Sigmoid colon (tissue), 7 donors: ENCODE measurements around the gene AMACR. TPM values are rescaled to one million over a fixed set of nuclear protein-coding genes. Genes with fewer than 3 reads are reported as not detected.

Source experiments
- DNase-seq: peaks from one replicate; pipeline ENCODE4 v3.0.0-alpha.2; 2019
- H3K27ac ChIP-seq, 4 donors: fragments of 200-600 bp; sonication (generic); one replicate each; pipeline ENCODE4 v1.5.1; 2016 to 2019; ENCODE audit warnings: mild to moderate bottlenecking in 1 of 4
- H3K27me3 ChIP-seq, 3 donors: fragments of 200-600 bp; sonication (generic); one replicate each; pipeline ENCODE4 v1.5.1; 2019; ENCODE audit warnings: mild to moderate bottlenecking in 1 of 3
- H3K36me3 ChIP-seq, 4 donors: fragments of 200-600 bp; sonication (generic); one replicate each; pipeline ENCODE4 v1.5.1; 2016 to 2019
- H3K4me1 ChIP-seq, 4 donors: fragments of 200-600 bp; sonication (generic); one replicate each; pipeline ENCODE4 v1.5.1; 2017 to 2019
- H3K4me3 ChIP-seq, 4 donors: fragments of 200-600 bp; sonication (generic); one replicate each; pipeline ENCODE4 v1.5.1; 2017 to 2019; ENCODE audit warnings: mild to moderate bottlenecking in 2 of 4, moderate library complexity in 1 of 4
- H3K9me3 ChIP-seq, 4 donors: fragments of 200-600 bp in 3 of 4; sonication (generic) in 3 of 4; one replicate each; pipeline versions ENCODE4 v1.5.1 to v1.6.1; 2013 to 2019
- CTCF ChIP-seq, 4 experiments: fragments of 450-650 bp in 3 of 4; fragments of 200-600 bp in 1 of 4; IDR thresholded peaks; one replicate each; pipeline ENCODE4 v1.5.1; 2016 to 2019; ENCODE audit warnings: antibody characterized with exemption in 4 of 4, mild to moderate bottlenecking in 3 of 4, moderate library complexity in 2 of 4
- EP300 ChIP-seq, 4 donors: sonication (generic); formaldehyde crosslinking; IDR thresholded peaks; one replicate each; pipeline ENCODE4 v1.6.1; 2017; ENCODE audit warnings: antibody characterized with exemption in 4 of 4
- POLR2A ChIP-seq, 2 donors: fragments of 450-650 bp; IDR thresholded peaks; one replicate each; pipeline ENCODE4 v1.6.1; 2016; ENCODE audit warnings: antibody characterized with exemption in 2 of 2, mild to moderate bottlenecking in 2 of 2, moderate library complexity in 2 of 2
- POLR2AphosphoS5 ChIP-seq, 4 donors: sonication (generic); formaldehyde crosslinking; IDR thresholded peaks; one replicate each; pipeline ENCODE4 v1.6.1; 2017; ENCODE audit warnings: antibody characterized with exemption in 4 of 4
- WGBS, 2 donors: extraction: QIAGEN DNeasy Blood & Tissue Kit; methylation state at CpG; one replicate each; pipeline ENCODE4 v1.1.7; 2013; 5-methylcytosine and 5-hydroxymethylcytosine counted together
- intact Hi-C: fragments of 100-400 bp; cut with DNase I; formaldehyde crosslinking; loops from one replicate; pipeline ENCODE4 v1.15.1; 2023
- polyA plus RNA-seq, 3 donors: library from polyadenylated mRNA; stranded (reverse); fragments of 200-250 nt; gene quantifications; one replicate each; pipeline ENCODE4 v1.2.3, GENCODE V29; 2013
- total RNA-seq, 4 donors: library from RNA; depleted of rRNA; stranded (reverse); fragments of >200 nt; gene quantifications; one replicate each; pipeline ENCODE4 v1.1.0, GENCODE V29; 2016
- donor health status: healthy with polysubstance abuse.
- donor health status: Bipolar disorder and iron deficiency.
- donor health status: healthy.

AMACR gene
- total RNA-seq (10 to 100 TPM in 2 of 4 donors, 1 to 10 TPM in 2; 5.3 to 11.4 (median 9.3) TPM), polyA plus RNA-seq (100 to 1,000 TPM in 1 of 3 donors, 10 to 100 TPM in 2; 21.3 to 106 (median 43.8) TPM)

GRCh38 chr5:34007621-34008600 lies at the start of gene AMACR:
Gene AMACR, minus strand, starts transcription at chr5:34008050. Its CDS starts 31 bp downstream, at chr5:34008019.
- peaks cover 0 to 24% (median 3%) of the 10 kb centered on the region in 4 donors for H3K36me3 ChIP-seq
- DNase-seq = peak; percentile 97
- intact Hi-C loops = loop anchor here (5.0 to 10.0 kb wide), 4 partner anchors 34 to 907 kb away; partner anchors contain the start of genes BRIX1, C1QTNF3 and RAD1
- peaks cover 0 to 20% (median 12%) of the 10 kb centered on the region in 4 donors for H3K4me1 ChIP-seq
- peak within 1 kb of the TSS; percentile 60 to 73 (median 69) for H3K4me3 ChIP-seq
- 0 to 1% methylated on average over 76 of the region's 76 CpGs for WGBS, 2 donors
- peak within 1 kb of the TSS; percentile 90 to 94 (median 92) for H3K27ac ChIP-seq
- H3K9me3 ChIP-seq = no peaks in the 10 kb centered on the region
- no peaks in the 10 kb centered on the region for H3K27me3 ChIP-seq
- TF ChIP-seq CTCF (IDR thresholded peaks at IDR 0.05) (no peak), POLR2AphosphoS5 (IDR thresholded peaks at IDR 0.05) (peak; percentile 80 to 90 (median 88)), POLR2A (IDR thresholded peaks at IDR 0.05) (peak; percentile 78)

GRCh38 chr5:34057569-34057968 lies 49.7 kb upstream of the AMACR start:
- H3K36me3 ChIP-seq = no peaks in the 10 kb centered on the region
- TF ChIP-seq EP300 (IDR thresholded peaks at IDR 0.05) (no peak), POLR2A (IDR thresholded peaks at IDR 0.05) (no peak), POLR2AphosphoS5 (IDR thresholded peaks at IDR 0.05) (no peak), CTCF (IDR thresholded peaks at IDR 0.05) (no peak)
- H3K27me3 ChIP-seq = no peaks in the 10 kb centered on the region
- WGBS, 2 donors = 91 to 93% methylated on average over 5 of the region's 5 CpGs
- H3K27ac ChIP-seq = no peak overlapping the region
- H3K9me3 ChIP-seq = no peaks in the 10 kb centered on the region
- intact Hi-C loops = no loop called here
- peaks cover 0 to 13% (median 4%) of the 10 kb centered on the region in 4 donors for H3K4me1 ChIP-seq
- no peak overlapping the region for H3K4me3 ChIP-seq
- no peak for DNase-seq

- peaks cover 0 to 18% (median 4%) of the 10 kb centered on the region in 4 donors for H3K4me1 ChIP-seq
- TF ChIP-seq POLR2AphosphoS5 (IDR thresholded peaks at IDR 0.05) (no peak), EP300 (IDR thresholded peaks at IDR 0.05) (no peak), POLR2A (IDR thresholded peaks at IDR 0.05) (no peak), CTCF (IDR thresholded peaks at IDR 0.05) (no peak)
- intact Hi-C loops = no loop called here
- H3K36me3 ChIP-seq = no peaks in the 10 kb centered on the region
- WGBS, 2 donors = 94 to 99% methylated on average over 3 of the region's 3 CpGs
- no peaks in the 10 kb centered on the region for H3K27me3 ChIP-seq
- no peak overlapping the region for H3K4me3 ChIP-seq
- DNase-seq = no peak
- no peaks in the 10 kb centered on the region for H3K9me3 ChIP-seq
- H3K27ac ChIP-seq = no peak overlapping the region
Measured at GRCh38 chr5:34057118-34057517, 49.3 kb upstream of the AMACR start.

GRCh38 chr5:34055667-34056066 lies 47.8 kb upstream of the AMACR start:
- Histone ChIP-seq H3K9me3 (no peaks in the 10 kb centered on the region), H3K27me3 (no peaks in the 10 kb centered on the region), H3K4me1 (peaks cover 0 to 19% (median 4%) of the 10 kb centered on the region in 4 donors), H3K36me3 (no peaks in the 10 kb centered on the region), H3K27ac (no peak overlapping the region), H3K4me3 (no peak overlapping the region)
- intact Hi-C loops = no loop called here
- no peak for DNase-seq
- 78 to 87% methylated on average over 3 of the region's 3 CpGs for WGBS, 2 donors
- no peak for TF ChIP-seq EP300 (IDR thresholded peaks at IDR 0.05)
- no peak for TF ChIP-seq CTCF (IDR thresholded peaks at IDR 0.05)
- TF ChIP-seq POLR2AphosphoS5 (IDR thresholded peaks at IDR 0.05) = no peak
- TF ChIP-seq POLR2A (IDR thresholded peaks at IDR 0.05) = no peak
